ENCODE data around the gene KRTAP10-6.

DNA sequence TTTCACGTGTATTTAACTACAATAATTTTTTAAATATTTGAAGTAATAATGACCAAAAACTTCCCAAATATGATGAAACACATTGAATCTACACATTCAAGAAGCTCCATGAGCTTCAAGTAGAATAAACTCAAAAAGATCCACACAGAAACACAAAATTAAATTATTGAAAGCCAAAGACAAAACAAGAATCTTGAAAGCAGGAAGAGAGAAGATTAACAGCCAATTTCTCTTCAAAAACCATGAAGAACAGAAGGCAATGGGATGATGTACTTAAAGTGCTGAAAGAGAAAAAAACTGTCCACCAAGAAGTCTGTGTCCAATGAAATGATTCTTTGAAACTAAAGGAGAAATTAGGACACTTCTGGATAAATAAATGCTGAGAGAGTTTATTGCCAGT, 39.8 kb upstream of the KRTAP10-6 start:
- TF ChIP-seq ARNTL (CRISPR knock-in tag; IDR thresholded peaks at IDR 0.05; ENCODE audit: borderline replicate concordance, low read depth) (no peak), OSR1 (CRISPR knock-in tag; IDR thresholded peaks at IDR 0.05) (no peak), ZFP3 (CRISPR knock-in tag; IDR thresholded peaks at IDR 0.05) (no peak), RARB (CRISPR knock-in tag; IDR thresholded peaks at IDR 0.05) (no peak), ZFP30 (CRISPR knock-in tag; IDR thresholded peaks at IDR 0.05) (no peak), TOX (CRISPR knock-in tag; IDR thresholded peaks at IDR 0.05; ENCODE audit: borderline replicate concordance) (no peak), TCF4 (CRISPR knock-in tag; IDR thresholded peaks at IDR 0.05; ENCODE audit: borderline replicate concordance) (no peak), CSRNP3 (CRISPR knock-in tag; IDR thresholded peaks at IDR 0.05) (no peak), ESRRG (CRISPR knock-in tag; IDR thresholded peaks at IDR 0.05) (no peak)
- TF ChIP-seq, protein P1, sequence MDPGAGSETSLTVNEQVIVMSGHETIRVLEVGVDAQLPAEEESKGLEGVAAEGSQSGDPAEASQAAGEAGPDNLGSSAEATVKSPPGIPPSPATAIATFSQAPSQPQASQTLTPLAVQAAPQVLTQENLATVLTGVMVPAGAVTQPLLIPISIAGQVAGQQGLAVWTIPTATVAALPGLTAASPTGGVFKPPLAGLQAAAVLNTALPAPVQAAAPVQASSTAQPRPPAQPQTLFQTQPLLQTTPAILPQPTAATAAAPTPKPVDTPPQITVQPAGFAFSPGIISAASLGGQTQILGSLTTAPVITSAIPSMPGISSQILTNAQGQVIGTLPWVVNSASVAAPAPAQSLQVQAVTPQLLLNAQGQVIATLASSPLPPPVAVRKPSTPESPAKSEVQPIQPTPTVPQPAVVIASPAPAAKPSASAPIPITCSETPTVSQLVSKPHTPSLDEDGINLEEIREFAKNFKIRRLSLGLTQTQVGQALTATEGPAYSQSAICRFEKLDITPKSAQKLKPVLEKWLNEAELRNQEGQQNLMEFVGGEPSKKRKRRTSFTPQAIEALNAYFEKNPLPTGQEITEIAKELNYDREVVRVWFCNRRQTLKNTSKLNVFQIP (CRISPR knock-in tag; IDR thresholded peaks at IDR 0.05; ENCODE audit: borderline replicate concordance, low read depth) = no peak
